ENCODE measurements around the gene OR4N2.
"Not testable (repeated sequence)": the region's sequence is repeated elsewhere in the genome, so short reads cannot be mapped to it uniquely, and the experiment has no call there.

- TF ChIP-seq CTCF (IDR thresholded peaks at IDR 0.05); ZFX (IDR thresholded peaks at IDR 0.05; ENCODE audit: borderline replicate concordance): not testable (repeated sequence)
Measured at GRCh38 chr14:19788150-19788549, 15.4 kb upstream of the OR4N2 start.
